Measurements from ENCODE around the gene MAN1B1.

MAN1B1 gene

GRCh38 chr9:137088121-137088520, 1.3 kb downstream of the MAN1B1 start:
- no peak for DNase-seq

- no peak for DNase-seq
Observed at GRCh38 chr9:137089232-137089947, 2.6 kb downstream of the MAN1B1 start.

- no peak for DNase-seq
Observed at GRCh38 chr9:137095664-137096517, 9.1 kb downstream of the MAN1B1 start.

GRCh38 chr9:137096785-137097546, 10.2 kb downstream of the MAN1B1 start:
- no peak for DNase-seq

- DNase-seq = no peak
Observed at GRCh38 chr9:137097761-137098462, 11.1 kb downstream of the MAN1B1 start.

GRCh38 chr9:137099231-137099630, 12.4 kb downstream of the MAN1B1 start:
- no peak for DNase-seq

GRCh38 chr9:137103206-137103999, 16.6 kb downstream of the MAN1B1 start:
- no peak for DNase-seq

- no peak for DNase-seq
Observed at GRCh38 chr9:137105814-137106661, 19.3 kb downstream of the MAN1B1 start.

- no peak for DNase-seq
Observed at GRCh38 chr9:137106662-137107250, 20.0 kb downstream of the MAN1B1 start.

- DNase-seq = no peak
Observed at GRCh38 chr9:137107312-137107921, 20.6 kb downstream of the MAN1B1 start.

GRCh38 chr9:137107982-137108381, 21.2 kb downstream of the MAN1B1 start:
- no peak for DNase-seq

- no peak for DNase-seq
Observed at GRCh38 chr9:137108608-137109249, 21.9 kb downstream of the MAN1B1 start.

GRCh38 chr9:137109250-137110146, 22.7 kb downstream of the MAN1B1 start:
- DNase-seq = no peak

- DNase-seq = no peak
Observed at GRCh38 chr9:137110147-137110910, 23.5 kb downstream of the MAN1B1 start.

GRCh38 chr9:137110911-137111787, 24.4 kb downstream of the MAN1B1 start:
- DNase-seq = no peak

- no peak for DNase-seq
Observed at GRCh38 chr9:137111788-137112563, 25.2 kb downstream of the MAN1B1 start.

All from NCI-H187 (cell line).